VCaP (cell line): ENCODE data around the gene CDH1.
A peak's percentile ranks its signal among the peaks of the same experiment; 100 is the strongest.

Experiments used
- H3K27ac ChIP-seq: fragments of 450-650 bp; 2 replicates; pipeline ENCODE4 v1.5.1; 2017
- CTCF ChIP-seq: fragments of 450-650 bp; conservative IDR thresholded peaks from 2 replicates; pipeline ENCODE4 v1.5.1; 2017; ENCODE audit warnings: mild to moderate bottlenecking, moderate library complexity

CDH1 gene

GRCh38 chr16:68739964-68740627, 3.0 kb downstream of the CDH1 start:
- no peak for TF ChIP-seq CTCF
- H3K27ac ChIP-seq, result peak overlapping the region; percentile 97

GRCh38 chr16:68740628-68741346, 3.7 kb downstream of the CDH1 start:
- peak overlapping the region; percentile 97 for H3K27ac ChIP-seq
- no peak for TF ChIP-seq CTCF

- H3K27ac ChIP-seq, result peak overlapping the region; percentile 97
- no peak for TF ChIP-seq CTCF
Observed at GRCh38 chr16:68743664-68744063, 6.6 kb downstream of the CDH1 start.

GRCh38 chr16:68744744-68745280, 7.7 kb downstream of the CDH1 start:
- TF ChIP-seq CTCF, result no peak
- peak overlapping the region; percentile 97 for H3K27ac ChIP-seq

- TF ChIP-seq CTCF, result no peak
- H3K27ac ChIP-seq, result peak overlapping the region; percentile 97
Observed at GRCh38 chr16:68746951-68747350, 9.9 kb downstream of the CDH1 start.

GRCh38 chr16:68749432-68749831, 12.3 kb downstream of the CDH1 start:
- peak; percentile 22; the same call in 1 of the 2 replicates for TF ChIP-seq CTCF

GRCh38 chr16:68750193-68750695, 13.2 kb downstream of the CDH1 start:
- TF ChIP-seq CTCF, result no peak

More at GRCh38 chr16:68749432-68749831, 12.3 kb downstream of the CDH1 start:
- peak overlapping the region; percentile 18; the same call in 1 of the 2 replicates for H3K27ac ChIP-seq

More at GRCh38 chr16:68750193-68750695, 13.2 kb downstream of the CDH1 start:
- peak overlapping the region; percentile 13; the same call in 1 of the 2 replicates for H3K27ac ChIP-seq
